Caki2 (cell line): Measurements from ENCODE around the gene KANSL1L. TPM values are rescaled to one million over a fixed set of nuclear protein-coding genes. Genes with fewer than 3 reads are reported as not detected.

Source experiments
- DNase-seq: peaks from one replicate; pipeline ENCODE4 v3.0.0-alpha.2; 2015; ENCODE audit warnings: low read depth
- in situ Hi-C: cut with HindIII; loops from 2 replicates; pipeline ENCODE4 v1.10.0; 2016; ENCODE audit warnings: low sequenced_read_pairs, low pct_unique_long_range_greater_than_20kb, mixed read lengths
- total RNA-seq: library from RNA; depleted of rRNA; stranded (reverse); fragments of >200 nt; shearing (Covaris generic); gene quantifications from 2 replicates; pipeline ENCODE4 v1.2.3, GENCODE V29; 2014; ENCODE audit warnings: low replicate concordance; rRNA removed

Gene KANSL1L
- total RNA-seq, 1 experiment from 2014 or later, result 14.5 TPM

GRCh38 chr2:209977386-209978239 lies 193.6 kb downstream of the KANSL1L start:
- peak; percentile 33 for DNase-seq
- in situ Hi-C loops, result no loop called here

- no peak for DNase-seq
- in situ Hi-C loops, result no loop called here
These were observed 194.4 kb downstream of the KANSL1L start for GRCh38 chr2:209976698-209977385.

GRCh38 chr2:209974576-209974975 lies 196.6 kb downstream of the KANSL1L start:
- in situ Hi-C loops, result no loop called here
- peak; percentile 12 for DNase-seq

GRCh38 chr2:209973328-209973727 lies 197.9 kb downstream of the KANSL1L start:
- in situ Hi-C loops, result no loop called here
- no peak for DNase-seq

Other genes with a start within 250 kb of the KANSL1L start
- gene RPE, start 168.8 kb downstream of the KANSL1L start, total RNA-seq, result 17.9 and 21.8 TPM in 2 replicates
- gene ACADL, start 54.0 kb upstream of the KANSL1L start, total RNA-seq, result not detected in 2 replicates
- not detected in 2 replicates for gene MYL1, start 143.8 kb upstream of the KANSL1L start, total RNA-seq